Astrocyte of the cerebellum (primary cell): ENCODE measurements around the gene LY6G5B.

Experiments used
- DNase-seq: peaks from one replicate; pipeline ENCODE4 v3.0.0-alpha.2; 2011; ENCODE audit warnings: low read depth
- H3K4me3 ChIP-seq: 2 replicates; pipeline ENCODE4 v1.5.1; 2011; ENCODE audit warnings: mild to moderate bottlenecking, low read depth, low read length, moderate library complexity
- in situ Hi-C: cut with HindIII; loops from 2 replicates; pipeline ENCODE4 v1.10.0; 2017; ENCODE audit warnings: low sequenced_read_pairs
- TF ChIP-seq, protein P1 (sequence below): IDR thresholded peaks from 2 replicates; pipeline ENCODE4 v1.5.1; 2012; ENCODE audit warnings: low read length, low read depth, moderate library complexity, mild to moderate bottlenecking; ENCODE audit errors: missing control alignments

LY6G5B gene

DNA sequence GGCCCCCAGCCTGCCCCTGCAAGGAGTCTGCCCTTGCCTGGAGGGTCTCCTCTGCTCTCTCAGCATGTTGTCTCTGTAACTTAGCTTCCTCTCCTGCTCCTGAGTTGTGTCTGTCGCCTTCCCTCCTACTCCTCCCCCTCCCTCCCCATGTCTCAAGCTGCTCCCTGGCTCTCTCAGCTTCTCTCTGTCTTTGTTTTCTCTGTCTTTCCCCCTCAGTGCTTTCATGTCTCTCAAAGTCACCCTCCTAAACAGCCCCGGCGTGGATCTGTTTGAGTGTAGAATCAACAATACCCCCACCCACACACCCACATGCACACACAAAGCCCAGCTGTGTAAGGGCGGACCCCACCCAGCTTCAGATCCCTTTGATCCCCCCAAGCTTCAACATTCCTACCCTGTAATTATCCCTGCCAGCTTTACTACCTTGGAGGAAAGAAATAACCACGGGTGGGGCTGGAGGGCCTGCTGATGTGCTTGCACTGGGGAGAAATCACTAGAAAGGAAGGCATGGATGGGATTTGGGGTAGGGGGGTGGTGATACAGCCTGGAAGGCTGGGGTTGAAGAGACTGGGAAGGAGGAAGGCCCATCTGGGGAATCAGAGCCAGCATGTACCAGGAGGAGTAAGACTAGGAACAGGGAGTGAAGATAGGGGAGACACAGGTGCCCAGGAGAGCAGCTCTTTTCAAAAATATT lies 44.4 kb downstream of the LY6G5B start:
- H3K4me3 ChIP-seq: no peak overlapping the region
- in situ Hi-C loops: no loop called here
- DNase-seq: no peak
- TF ChIP-seq, protein P1, sequence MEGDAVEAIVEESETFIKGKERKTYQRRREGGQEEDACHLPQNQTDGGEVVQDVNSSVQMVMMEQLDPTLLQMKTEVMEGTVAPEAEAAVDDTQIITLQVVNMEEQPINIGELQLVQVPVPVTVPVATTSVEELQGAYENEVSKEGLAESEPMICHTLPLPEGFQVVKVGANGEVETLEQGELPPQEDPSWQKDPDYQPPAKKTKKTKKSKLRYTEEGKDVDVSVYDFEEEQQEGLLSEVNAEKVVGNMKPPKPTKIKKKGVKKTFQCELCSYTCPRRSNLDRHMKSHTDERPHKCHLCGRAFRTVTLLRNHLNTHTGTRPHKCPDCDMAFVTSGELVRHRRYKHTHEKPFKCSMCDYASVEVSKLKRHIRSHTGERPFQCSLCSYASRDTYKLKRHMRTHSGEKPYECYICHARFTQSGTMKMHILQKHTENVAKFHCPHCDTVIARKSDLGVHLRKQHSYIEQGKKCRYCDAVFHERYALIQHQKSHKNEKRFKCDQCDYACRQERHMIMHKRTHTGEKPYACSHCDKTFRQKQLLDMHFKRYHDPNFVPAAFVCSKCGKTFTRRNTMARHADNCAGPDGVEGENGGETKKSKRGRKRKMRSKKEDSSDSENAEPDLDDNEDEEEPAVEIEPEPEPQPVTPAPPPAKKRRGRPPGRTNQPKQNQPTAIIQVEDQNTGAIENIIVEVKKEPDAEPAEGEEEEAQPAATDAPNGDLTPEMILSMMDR: no peak

DNA sequence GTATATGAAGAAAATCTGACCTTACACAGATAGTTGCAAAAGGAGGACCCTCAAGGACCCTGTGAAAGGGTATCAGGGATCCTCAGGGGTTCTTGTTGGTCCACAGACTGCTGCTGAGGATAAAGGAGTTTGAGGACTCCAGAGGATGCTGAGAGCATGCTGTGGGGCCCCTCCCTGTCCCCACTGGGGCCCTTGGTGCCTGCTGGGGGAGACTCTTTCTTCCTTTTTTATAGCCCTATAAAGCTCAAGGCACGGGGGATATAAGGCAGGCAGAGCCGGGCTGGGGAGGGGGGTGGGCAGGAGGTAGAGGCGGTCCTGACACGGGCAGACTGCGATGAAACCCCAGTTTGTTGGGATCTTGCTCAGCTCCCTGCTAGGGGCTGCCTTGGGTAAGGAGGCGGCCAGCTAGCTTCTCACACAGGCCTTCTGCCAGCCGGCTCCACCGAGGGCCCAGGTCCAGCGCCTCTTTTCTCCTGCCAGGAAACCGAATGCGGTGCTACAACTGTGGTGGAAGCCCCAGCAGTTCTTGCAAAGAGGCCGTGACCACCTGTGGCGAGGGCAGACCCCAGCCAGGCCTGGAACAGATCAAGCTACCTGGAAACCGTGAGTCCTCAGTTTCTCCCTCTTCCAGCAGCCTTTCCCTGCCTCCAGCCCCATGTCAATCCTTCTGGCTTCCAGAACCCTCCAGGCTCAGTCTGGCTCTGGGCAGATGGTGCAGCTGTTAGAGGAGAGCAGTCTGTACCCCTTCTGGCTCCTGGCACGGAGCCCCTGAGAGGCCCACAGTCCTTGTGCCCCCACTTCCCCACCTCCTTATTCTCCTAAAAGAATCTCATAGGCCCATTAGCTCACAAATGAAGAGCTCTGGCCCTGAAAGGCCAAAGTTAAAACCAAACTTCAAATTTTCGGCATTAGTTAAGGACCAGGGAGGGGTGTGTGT lies 45.5 kb downstream of the LY6G5B start, which contains the start of gene LY6G6D:
Gene LY6G6D (plus strand): TSS at position 327 of the 937 bp plus-strand sequence. CDS start 8 bp downstream, at position 335.
- TF ChIP-seq, protein P1: no peak
- H3K4me3 ChIP-seq: no peak within 1 kb of the TSS
- DNase-seq: no peak
- in situ Hi-C loops: no loop called here

DNA sequence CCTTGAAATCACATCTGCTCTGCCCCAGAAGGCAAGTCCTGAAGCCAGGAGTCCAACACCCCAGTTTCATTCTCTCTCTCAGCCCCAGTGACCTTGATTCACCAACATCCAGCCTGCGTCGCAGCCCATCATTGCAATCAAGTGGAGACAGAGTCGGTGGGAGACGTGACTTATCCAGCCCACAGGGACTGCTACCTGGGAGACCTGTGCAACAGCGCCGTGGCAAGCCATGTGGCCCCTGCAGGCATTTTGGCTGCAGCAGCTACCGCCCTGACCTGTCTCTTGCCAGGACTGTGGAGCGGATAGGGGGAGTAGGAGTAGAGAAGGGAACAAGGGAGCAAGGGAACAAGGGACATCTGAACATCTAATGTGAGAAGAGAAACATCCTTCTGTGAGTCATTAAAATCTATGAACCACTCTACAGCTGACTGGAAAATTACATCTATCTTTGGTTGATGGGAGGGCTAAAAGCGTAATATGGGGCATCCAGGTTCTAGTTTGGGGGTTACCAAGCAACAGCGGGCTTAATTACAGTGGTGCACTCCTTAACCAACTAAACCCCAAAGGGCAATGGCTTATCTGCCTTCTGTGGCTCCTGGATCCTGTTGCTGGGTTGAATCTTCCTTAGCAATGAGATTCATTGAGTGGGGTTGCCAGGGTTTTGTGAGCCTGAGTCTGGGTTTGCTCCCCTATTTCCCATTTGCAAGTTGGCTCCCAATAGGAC lies 47.9 kb downstream of the LY6G5B start:
- no peak for DNase-seq
- TF ChIP-seq, protein P1: no peak
- in situ Hi-C loops: no loop called here
- no peak overlapping the region for H3K4me3 ChIP-seq

DNA sequence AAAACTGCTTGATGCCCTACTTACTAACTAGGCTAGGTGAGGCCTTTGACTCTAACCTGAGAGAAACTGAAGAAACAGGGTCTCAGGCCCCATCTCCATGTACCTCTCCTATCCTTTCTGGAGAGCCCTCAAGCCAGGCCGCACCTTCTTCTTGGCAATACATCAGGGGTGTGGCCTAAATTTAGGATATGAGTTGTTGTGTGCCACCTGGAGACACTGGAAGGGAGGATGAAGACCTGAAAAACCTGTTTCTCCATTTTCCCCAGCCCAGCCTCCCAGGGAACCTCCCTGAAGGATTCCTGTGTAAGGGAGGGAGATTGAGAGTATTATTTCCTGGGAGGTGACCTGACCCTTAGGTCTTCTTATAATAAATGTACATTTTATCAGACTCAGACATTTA lies 48.5 kb downstream of the LY6G5B start:
- in situ Hi-C loops: no loop called here
- no peak for DNase-seq
- TF ChIP-seq, protein P1: no peak
- H3K4me3 ChIP-seq: no peak overlapping the region

DNA sequence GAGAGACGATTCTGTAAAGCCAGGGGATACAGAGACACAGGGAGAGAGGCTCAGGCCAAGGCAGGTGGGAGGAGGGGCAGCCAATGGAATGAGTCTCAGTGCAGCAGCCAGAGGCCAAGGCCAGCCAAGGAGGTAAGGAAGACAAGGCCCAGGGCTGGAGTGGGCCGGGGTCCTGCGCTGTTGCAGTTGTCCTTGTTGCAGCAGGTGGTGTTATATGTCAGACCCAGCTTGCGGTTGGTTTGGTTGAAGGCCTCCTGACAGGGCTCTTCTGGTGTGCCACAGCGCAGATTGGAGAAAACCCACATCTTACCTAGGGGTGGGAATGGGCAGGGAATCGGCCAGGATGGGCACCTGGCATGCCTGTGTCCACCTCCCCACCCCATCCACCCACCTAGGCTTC lies 49.2 kb downstream of the LY6G5B start:
- no peak for DNase-seq
- in situ Hi-C loops: no loop called here
- H3K4me3 ChIP-seq: no peak overlapping the region
- TF ChIP-seq, protein P1: no peak

DNA sequence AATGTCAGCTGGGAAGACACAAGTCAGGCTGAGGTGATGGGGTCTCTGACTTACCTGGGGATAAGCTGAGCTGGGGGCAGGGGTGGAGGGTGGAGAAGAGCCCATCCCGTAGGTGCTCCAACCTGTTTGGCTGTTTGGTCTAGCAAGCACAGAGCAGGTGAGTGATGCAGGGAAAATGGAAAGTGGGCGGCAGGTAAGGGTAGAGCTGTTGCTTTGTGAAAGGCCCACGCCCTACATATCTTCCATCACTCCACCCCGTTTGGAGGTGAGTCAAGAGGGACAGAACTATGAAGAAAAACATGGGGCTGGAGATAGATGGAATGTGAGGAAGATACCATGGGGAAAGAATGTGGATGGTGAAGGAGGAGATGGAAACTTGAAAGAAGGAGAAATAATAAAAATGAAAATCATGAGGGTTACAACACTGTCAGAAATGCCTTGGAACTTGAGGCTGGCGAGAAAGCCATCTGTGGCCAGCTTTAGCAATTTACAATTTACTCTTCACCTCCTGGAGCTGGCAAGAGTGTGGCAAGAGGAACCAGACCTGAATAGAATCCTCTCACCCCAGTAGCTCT lies 50.5 kb downstream of the LY6G5B start:
- no peak for DNase-seq
- TF ChIP-seq, protein P1: no peak
- no peak overlapping the region for H3K4me3 ChIP-seq
- in situ Hi-C loops: no loop called here
